Activated CD4-positive, alpha-beta T cell treated with anti-CD3 and anti-CD28 coated beads for 24 hours (primary cell): ENCODE data around the gene GOLIM4.
"Not testable (repeated sequence)": the region's sequence is repeated elsewhere in the genome, so short reads cannot be mapped to it uniquely, and the experiment has no call there.

Experiments used
- DNase-seq, 2 donors: peaks; one replicate each; pipeline ENCODE4 v3.0.0-alpha.2; 2020; ENCODE audit warnings: low read depth in 2 of 2

Gene GOLIM4

DNA sequence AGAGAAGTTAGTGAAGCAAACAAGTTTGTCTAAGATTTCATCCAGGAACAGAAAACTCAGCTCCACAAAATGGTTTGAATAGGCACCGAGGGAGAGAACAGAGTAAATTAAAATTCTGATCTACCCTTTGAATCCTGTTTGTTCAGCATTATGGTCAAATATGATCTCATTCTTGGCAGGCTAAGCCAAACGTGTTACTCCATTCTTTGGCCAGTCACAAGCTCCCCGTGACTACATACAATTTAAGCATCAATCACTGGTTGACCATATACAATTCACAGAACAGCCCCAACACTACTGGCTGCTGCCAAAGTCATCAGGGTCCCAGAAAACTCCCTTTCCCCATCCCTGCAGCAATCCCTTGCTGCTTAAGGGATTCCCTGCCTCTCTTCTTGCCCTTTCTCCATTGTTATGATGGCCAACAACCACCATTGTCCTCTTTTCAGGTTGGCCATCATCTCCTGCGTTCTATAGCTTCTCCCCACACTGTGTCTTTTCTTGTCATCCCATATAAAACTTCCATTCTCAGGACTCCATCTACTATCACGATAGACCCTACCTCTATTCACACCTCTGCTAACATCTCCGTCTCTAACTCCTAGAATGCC is 46.3 kb downstream of the GOLIM4 start:
- DNase-seq = no peak

DNA sequence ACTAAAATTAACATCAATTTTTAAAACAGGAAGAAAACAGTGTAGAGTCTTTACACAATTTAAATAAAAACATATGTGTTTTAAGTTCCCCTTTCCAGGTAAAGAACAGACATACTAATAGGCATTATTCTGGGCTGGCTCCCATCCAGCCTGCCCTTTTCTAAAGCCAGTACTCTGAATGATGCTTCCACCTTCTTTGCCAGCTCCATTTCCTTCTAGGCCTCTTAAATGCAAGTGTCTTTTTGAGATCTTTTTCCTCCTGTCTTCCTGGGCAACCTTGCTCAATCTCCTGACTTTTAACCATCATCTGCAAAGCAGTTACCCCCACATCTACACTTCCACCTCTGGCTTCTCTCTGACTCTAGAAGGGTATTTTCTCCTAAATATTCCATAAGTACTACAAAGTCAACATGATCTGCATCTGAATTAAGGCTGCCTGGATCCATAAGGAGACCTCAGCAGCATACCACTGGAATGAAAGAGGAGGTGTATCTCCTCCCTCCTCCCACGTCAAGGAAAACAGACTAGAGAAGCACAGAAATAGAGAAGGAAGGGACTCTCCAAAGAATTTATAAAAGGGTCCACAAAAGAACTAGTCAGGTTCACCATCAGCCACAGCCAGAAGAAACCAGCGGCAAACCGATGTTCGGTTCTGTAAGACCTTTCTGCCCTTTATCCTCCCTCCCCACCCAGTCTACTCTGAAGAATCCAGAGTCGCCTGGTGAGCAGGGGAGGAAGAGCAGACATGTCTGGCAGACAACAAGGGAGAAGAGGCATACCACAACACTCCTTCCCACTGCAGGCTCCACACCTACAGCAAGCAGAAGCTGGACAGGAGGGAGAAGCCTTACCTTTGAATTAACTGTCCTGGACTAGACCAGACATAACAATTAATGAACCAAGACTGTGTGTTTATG is 47.1 kb downstream of the GOLIM4 start:
- no peak for DNase-seq

DNA sequence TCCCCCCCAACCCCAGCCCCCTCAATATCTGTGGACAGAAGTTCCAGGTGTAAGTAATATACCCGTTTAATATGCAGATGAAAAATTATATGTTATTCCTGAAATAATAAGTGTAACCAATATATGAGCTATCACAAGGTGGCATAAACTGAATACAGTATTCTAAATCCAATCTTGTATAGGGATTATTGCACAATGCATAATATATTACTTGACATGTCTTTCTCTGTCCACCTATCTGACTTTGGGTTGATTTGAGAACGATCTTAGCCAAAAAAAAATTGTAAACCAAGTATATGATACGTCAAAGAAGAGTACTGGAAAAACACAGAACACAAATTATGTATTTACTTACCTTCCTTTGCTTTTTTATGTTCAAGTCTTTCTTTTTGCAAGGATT is 47.8 kb downstream of the GOLIM4 start:
- no peak for DNase-seq

DNA sequence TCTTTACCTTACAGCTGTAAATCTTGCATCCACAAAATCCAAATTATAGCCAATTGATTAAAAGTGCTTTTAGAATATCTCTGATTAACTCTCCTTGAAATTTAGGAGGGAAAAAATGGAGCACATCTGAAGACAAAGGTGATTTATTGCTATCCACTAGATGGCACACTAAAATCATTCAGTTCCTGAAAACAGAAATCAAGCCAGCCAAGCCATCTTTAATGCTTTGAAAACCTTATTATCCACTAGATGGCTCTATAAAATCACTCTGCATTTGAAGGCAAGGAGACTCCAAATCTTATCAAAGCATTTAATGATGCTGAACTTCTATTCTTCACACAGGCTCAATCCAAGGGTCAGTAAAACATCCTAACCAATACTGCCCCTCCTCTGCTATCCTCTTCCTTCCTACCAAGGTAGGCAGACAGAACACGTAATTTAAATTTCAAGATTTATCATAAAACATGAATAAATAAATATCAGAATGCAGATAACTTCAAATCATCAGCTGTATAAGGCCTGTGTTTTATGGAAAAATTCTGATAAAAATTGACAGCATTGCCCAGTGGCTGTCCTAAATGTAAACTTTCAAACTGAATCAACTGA is 48.4 kb downstream of the GOLIM4 start:
- DNase-seq = no peak

DNA sequence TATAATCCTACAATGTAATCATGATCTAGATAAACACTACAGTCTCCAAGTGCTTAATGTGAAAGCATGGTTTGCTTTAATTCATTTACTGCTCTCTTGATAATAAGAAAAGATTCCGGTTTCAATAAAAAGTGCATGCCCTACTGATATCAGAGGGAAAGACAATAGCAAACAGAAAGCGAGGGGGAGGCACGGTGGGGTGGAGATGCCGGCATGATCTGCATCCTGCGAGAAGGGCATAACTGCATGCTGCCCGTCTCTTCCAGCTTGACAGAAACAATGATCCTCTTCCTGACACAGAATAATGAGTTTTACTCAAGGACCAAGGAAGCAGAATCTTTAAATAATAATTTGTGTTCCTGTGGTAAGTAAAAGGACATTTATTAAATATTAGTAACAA is 51.7 kb downstream of the GOLIM4 start:
- no peak for DNase-seq

DNA sequence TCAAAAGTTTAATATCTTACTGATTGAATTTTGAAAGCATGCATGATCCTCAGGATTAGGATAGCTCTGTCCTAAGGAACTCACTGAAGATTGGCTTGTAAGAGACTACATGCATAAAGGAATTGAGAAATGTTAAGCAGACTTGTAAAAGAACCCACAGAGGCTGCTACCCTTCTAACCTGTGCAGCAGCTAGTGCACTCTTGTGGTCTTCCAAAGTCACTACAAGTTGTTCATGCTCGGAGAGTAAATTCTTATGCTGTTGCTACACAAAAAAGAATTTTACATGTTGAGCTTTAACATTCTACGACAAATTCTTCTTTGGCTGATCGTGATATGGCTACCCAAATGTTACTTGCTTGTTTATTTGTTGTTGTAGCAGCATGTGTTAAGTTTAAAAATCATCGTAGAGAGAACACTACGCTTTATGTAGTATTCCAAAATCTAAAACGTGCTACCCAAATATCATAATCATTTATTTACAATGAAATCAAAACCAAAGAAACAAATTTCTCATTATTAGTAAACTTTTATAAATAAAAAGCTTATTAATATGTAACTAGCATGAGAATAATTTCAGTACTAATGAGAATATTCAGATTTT is 55.0 kb downstream of the GOLIM4 start:
- no peak for DNase-seq

DNA sequence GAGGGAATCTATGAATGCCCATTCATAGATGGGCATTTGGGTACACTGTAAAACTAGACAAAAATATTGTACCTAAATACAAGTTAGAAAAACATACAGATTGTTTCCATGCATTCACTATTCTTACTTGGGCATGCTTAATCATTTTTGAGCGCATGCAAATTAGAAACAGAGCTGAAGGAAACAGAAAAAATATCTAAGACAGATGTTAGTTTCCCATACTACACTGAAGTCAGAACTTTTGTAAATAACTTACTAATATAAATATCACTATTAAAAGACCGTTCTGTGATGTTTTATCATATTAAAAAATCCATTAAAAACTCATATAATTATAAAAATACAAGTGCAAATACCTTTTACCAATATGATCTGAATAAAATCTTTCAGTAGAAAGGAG is 58.7 kb downstream of the GOLIM4 start:
- DNase-seq = no peak

DNA sequence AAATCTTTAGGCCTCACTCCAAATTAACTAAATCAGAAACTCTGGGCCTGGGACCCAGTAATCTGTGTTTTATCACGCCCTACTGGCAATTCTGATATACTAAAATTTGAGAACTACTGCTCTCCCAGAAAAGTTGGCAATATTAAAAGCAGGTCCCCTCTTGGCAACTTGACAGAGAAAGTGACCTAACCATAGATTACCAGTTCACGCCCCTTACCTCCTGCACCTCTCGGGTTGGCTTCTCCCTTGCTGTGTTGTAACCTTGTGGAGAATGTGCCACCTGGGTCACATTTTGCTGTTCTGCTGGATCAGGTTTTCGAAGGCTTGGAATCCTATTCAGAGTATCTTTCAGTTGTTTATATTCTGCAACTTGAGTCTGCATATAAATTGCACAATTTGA is 59.1 kb downstream of the GOLIM4 start:
- no peak for DNase-seq

DNA sequence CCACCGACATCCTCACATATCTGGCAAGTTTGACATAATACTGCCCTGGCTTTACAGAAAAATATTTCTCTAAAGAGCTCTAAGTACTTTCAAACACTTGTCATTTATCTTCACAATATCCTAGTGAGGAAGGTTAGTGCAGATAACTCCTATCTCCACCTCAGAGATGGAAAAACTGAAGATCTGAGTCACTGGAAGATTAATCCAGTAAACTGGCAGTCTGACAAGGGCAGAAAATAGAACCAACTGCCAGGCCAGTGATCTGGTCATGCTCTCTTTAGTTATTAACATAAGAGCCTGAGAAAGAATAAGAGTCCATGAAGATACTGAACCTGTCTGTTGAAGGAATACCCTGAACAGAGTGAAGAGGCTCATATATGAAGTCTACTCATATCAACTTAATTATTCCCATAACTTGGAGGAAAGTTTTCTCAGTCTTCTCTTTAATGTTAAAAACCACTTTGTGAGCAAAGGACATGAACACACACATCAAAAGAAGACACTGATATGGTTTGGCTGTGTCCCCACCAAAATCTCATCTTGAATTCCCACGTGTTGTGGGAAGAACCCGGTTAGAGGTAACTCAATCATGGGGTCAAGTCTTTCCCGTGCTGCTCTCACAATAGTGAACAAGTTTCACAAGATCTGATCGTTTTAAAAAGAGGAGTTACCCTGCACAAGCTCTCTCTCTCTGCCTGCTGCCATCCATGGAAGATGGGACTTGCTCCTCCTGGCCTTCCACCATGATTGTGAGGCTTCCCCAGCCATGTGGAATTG is 61.4 kb downstream of the GOLIM4 start:
- DNase-seq = no peak

DNA sequence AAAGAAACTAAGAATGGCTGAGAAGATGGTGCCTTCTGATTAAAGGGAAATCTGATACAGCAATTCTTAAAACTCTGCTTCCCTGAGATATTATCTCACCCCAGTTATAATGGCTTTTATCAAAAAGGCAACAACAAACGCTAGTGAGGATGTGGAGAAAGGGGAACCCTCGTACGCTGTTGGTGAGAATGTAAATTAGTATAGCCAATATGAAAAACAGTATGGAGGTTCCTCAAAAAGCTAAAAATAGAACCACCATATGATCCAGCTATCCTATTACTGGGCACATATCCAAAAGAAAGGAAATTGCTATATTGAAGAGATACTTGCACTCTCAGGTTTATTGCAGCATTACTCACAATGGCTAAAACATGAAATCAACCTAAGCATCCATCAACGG is 65.1 kb downstream of the GOLIM4 start:
- DNase-seq = no peak

DNA sequence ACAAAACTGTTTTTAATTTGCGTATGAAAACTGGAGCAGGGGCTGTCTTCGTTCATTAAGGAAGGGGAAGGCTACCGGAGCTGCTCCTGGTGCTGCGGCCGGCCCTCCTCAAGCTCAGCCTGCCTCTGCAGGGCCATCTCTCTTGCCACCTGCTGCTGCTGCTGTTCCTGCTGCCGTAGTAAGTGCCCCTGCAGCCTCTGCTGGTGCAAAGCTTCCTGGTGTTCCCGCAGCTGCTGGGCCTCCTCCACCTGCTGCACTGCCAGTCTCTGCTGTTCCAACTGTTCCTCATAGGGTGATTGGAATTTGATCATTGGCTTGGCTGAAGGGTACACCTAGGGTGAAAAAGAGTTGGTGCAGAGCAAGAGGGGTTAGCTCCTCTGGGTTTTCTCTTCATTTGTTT is 66.0 kb downstream of the GOLIM4 start:
- DNase-seq = no peak

DNA sequence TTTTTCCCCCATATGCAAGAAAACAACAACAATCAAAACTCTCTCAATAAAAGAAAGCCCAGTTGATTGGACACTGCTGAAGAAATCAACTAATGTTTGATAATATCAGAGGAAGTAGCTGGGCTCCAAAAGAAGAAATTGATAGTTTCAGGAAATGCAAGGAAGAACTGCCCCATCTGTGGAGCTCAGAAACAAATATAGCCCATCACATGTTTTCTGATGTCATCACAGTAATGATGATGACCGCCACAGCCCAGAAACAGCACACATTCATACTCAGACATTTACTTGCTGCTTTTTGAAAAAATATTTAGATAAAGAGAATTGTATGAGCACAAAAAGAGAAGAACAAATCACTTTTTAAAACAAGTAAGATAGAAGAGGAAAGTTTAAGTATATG is 67.6 kb downstream of the GOLIM4 start:
- DNase-seq = no peak

DNA sequence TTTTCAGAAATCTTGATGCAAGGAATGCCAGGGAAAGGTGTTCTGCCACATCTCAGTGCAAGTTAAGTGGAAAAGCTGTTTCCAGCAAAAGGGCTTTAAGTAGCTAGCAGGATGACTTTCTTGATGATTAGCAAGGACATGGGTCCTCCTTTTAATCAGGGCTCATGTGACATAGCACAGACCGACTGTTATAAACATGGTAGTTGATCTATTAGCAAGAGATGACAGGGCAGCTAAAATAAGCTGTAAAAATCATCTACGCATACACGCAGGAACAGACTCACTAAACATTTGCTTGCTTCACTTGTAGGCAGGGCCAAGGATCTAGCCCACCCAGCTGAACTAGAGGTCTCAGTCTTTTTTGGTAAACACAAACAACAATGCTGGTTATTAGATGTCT is 69.0 kb downstream of the GOLIM4 start:
- no peak for DNase-seq

DNA sequence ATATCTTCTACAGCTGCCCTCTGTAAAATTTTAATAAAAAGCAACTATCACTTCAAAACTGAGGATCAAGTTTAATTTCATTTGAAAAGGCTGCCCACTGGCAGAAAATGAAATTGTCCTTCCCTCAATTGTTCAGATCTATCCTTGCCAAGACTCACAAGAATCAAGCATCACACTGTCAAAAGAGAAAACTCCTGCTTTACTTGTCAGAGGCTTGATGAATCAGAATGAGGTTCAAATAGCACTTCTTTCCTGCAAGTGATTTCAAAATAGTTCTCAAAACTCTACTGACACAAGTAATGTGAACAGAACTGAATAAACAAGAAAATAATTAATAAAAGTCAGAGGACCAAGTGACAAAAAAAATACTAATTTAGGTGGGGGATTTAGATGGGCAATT is 70.6 kb downstream of the GOLIM4 start:
- DNase-seq = no peak

DNA sequence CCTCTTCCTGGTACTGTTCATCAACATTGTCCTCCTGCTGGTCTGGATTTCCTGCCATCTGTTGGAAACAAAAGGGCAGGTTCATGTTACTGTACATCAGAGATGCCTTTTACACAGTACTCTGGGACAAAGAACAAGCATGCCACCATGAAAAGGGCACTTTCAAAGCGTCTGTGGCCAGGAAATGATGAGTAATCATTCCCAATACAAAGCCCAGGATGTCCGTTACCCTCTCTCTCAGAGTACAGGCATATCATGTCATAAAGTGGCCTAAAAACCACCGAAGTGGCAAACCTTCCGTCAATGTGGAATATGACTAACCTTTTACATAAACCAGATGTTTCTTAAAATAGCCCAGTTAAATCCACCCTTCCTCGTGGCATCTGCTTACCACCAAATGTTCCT is 71.2 kb downstream of the GOLIM4 start:
- no peak for DNase-seq

DNA sequence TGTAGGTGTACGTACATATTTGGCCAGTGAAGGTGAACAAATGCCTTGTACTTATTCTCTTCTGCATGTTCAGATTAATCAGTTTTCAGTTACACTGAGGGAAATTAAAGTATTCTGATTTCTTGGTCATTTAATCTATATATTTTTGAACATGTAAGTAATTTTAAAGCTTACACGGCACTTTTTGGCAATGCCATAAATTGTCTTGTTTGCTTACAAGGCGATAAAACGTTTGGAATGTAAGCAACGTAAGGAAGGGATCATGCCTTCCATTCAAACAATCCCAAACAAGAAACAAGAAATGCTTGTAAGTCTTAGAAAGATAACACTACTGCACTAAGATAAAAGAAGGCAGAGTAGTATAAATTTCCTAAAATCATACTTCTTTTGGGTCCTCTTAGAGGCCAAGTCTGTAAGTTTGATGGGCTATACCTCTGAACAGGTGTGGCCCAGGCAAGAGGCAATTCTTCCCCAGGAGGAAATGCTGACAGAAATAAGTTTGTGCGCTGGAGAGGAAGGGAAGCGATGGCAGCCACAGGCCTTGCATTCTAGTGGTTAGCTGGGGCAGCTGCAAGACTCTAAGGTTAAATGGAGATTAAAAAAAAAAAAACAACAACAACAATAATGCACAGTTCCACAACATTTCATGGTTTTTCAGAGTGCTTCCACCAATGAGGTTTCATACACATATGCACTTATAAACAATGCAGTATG is 73.8 kb downstream of the GOLIM4 start:
- no peak for DNase-seq

DNA sequence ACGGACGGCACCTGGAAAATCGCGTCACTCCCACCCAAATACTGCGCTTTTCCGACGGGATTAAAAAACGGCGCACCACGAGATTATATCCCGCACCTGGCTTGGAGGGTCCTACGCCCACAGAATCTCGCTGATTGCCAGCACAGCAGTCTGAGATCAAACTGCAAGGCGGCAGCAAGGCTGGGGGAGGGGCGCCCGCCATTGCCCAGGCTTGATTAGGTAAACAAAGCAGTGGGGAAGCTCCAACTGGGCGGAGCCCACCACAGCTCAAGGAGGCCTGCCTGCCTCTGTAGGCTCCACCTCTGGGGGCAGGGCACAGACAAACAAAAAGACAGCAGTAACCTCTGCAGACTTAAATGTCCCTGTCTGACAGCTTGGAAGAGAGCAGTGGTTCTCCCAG is 84.4 kb downstream of the GOLIM4 start:
- not testable (repeated sequence) for DNase-seq

DNA sequence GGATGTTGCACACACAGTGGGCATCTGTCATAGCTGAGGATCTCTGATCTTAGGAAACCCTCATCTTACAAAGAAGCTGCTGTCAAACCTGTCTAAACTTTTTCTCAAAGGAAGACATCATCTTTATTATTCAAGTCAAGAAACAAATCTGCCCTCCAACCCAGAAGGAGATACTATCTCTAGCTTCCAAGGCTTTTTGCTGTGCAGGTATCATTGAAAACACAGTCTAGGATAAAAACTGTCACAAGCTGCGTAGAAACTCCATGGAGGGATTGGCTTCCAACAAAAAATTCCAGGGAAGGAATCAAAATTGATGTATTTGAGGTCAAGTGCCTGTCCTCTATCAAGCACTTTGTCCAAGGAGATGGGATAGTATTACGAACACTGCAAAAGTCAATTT is 89.1 kb downstream of the GOLIM4 start:
- no peak for DNase-seq

DNA sequence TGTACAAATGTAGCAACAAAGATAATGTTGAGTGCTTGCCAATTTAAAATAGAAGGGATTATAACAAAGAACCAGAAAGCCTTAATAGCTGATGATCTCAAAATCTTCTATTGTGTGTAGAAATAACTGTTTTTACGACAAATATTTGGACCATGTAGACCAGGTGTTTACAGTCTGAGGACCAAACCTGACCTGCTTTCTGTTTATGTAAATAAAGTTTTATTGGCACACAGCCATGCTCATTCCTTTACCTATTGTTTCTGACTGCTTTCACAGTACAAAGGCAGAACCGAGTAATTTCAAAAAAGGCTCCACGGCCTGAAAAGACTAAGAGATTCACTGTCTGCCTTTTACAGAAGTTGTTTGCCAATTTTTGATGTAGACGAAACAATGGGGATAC is 91.8 kb downstream of the GOLIM4 start:
- no peak for DNase-seq

DNA sequence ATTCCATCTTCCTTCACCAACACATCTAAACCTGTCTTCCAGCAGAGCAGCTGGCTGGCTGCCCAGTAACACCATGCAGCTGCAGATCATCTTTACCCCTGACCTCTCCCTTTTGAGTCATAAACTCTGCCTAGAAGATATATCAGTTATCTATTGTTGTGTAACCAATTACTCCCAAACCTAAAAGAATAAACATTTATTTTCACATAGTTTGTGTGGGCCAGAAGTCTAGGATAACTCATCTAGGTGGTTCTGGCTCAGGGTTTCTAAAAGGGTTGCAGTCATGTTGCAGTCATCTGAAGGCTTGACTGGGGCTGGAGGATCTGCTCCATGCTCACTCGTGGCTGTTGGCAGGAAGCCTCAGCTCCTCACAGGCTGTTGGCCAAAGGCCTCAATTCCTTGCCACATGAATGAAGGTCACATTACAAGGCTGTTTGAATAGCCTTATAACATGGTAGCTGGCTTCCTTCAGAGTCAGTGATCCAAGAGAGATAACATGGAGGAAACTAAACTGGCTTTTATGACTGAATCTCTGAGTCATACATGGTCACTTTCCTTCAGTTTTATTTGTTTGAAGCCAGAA is 92.8 kb downstream of the GOLIM4 start:
- no peak for DNase-seq

DNA sequence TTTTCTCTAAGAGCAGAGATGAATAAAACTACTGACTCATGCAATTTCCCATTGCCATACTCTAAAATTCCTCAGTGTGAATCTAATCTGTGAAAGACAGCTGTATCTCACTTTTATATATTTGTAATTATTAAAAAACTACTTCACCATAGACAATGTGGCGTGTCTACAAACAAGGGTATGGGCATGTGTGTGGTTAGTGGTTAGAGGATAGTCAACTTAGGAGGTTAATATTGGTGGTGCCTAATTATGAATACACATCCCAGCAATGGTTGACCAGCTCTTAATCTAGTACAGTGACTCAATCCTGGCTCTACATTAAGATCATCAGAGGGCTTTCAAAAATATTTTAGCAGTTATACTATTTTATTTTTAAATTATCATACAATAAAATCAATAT is 94.5 kb downstream of the GOLIM4 start:
- DNase-seq = no peak
